ENCODE data around the gene FOXC1. TPM values are rescaled to one million over a fixed set of nuclear protein-coding genes. Genes with fewer than 3 reads are reported as not detected.

FOXC1 gene
- total and polyA plus RNA-seq, 9 of the 15 experiments (the other 6 are each of a cell fraction or from before 2014, with no cell fraction given): not detected

- 10% methylated on average over 23 of the region's 23 CpGs for WGBS (ENCODE audit: insufficient coverage, low coverage, missing lambda C conversion rate)
- H3K4me1 ChIP-seq (replicated peaks in 1 of 2; ENCODE audit: control insufficient read depth in 2 of 2, insufficient read depth in 2 of 2, low read length in 2 of 2): peaks cover 8 to 9% of the 10 kb centered on the region in 2 experiments; a peak in 3 of 5 replicates
- in situ Hi-C loops (cut with MboI): no loop called here
- no peak overlapping the region for H3K4me2 ChIP-seq (ENCODE audit: insufficient read depth, low read length)
- BruUV-seq (replicated peaks): no TSS peak
- no peaks in the 10 kb centered on the region for H3K9me3 ChIP-seq (replicated peaks; ENCODE audit: control insufficient read depth, insufficient read depth, low read depth, low read length)
- no peak overlapping the region for H3K4me3 ChIP-seq
- ChIA-PET CTCF (ENCODE audit: low intra/inter-chr PET ratio) (no interaction called here), POLR2A (interaction anchor here (2.9 kb wide), 1 partner anchor 8 kb away, joined by 9 read pairs; no protein-coding TSS in a partner anchor)
- H3K79me2 ChIP-seq (ENCODE audit: control insufficient read depth, insufficient read depth, low read length): no peaks in the 10 kb centered on the region
- no peak for FAIRE-seq
- no peaks in the 10 kb centered on the region for H3K36me3 ChIP-seq (ENCODE audit: control insufficient read depth, insufficient read depth, low read length)
- DNase-seq (ENCODE audit: extremely low read depth in 1 of 4, low spot score in 3 of 4): no peak
- no peaks in the 10 kb centered on the region for H3K9me1 ChIP-seq (ENCODE audit: control insufficient read depth, insufficient read depth, low read length)
- ATAC-seq: no peak
- TF ChIP-seq ZNF551 (CRISPR knock-in tag; IDR thresholded peaks at IDR 0.05) (no peak), NEUROD1 (IDR thresholded peaks at IDR 0.05; ENCODE audit: borderline replicate concordance, low read depth, low read length, partially characterized antibody) (no peak), ZNF184 (CRISPR knock-in tag; IDR thresholded peaks at IDR 0.05) (no peak), MCM5 (IDR thresholded peaks at IDR 0.05; ENCODE audit: low read depth) (no peak), PBX2 (CRISPR knock-in tag; IDR thresholded peaks at IDR 0.05; ENCODE audit: low read depth) (no peak), PBX2 (tag; conservative IDR thresholded peaks at IDR 0.05; ENCODE audit: low read depth) (0 out of 2 replicates have a peak, but pooled peaks have one; percentile 10), ZNF695 (CRISPR knock-in tag; IDR thresholded peaks at IDR 0.05) (no peak), SREBF2 (CRISPR knock-in tag; IDR thresholded peaks at IDR 0.05) (no peak), SNIP1 (IDR thresholded peaks at IDR 0.05; ENCODE audit: low read depth) (no peak)
- H3K9ac ChIP-seq (ENCODE audit: insufficient read depth in 1 of 2, low read depth in 2 of 2, low read length in 2 of 2): no peak overlapping the region
- intact Hi-C loops (cut with micrococcal nuclease): no loop called here
- H3K27me3 ChIP-seq (ENCODE audit: control insufficient read depth in 2 of 2, insufficient read depth in 2 of 2, low read length in 2 of 2): peaks cover 23 to 77% of the 10 kb centered on the region in 2 experiments
- no peak overlapping the region for H2AFZ ChIP-seq (ENCODE audit: low read depth, low read length)
- peaks cover 6% of the 10 kb centered on the region; the same call in 1 of the 2 replicates for H4K20me1 ChIP-seq (replicated peaks; ENCODE audit: control insufficient read depth, insufficient read depth, low read length)
- H3K27ac ChIP-seq (ENCODE audit: extremely low read depth, low read depth, low read length): no peak overlapping the region
These were observed 25.7 kb downstream of the FOXC1 start for GRCh38 chr6:1635305-1636010.

Measured in K562 (cell line).